Measurements from ENCODE around the gene SLC26A2. TPM values are rescaled to one million over a fixed set of nuclear protein-coding genes. Genes with fewer than 3 reads are reported as not detected.

Gene SLC26A2
- total and polyA plus RNA-seq, 12 donors, result 1.3 to 9.6 (median 5.4) TPM

DNA sequence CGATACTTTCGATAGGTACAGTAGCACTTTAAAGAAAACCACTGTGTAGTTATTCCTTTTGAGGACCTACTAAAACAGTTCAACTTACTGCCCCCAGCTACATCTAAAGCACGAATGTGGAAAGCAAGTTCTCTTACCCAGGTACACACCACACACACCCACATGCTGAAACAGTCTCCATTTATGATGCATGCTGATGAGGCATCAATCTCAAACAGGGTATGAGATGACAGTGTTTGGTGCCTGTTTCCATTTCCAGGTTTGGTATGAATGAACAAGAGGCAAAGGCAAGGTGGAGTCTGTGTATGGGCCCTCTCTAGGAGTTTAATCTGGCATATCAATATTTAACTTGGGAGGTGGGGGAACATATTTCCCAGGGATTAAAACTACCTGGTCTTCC, 53.9 kb downstream of the SLC26A2 start:
- 95 to 99% methylated on average over 3 of the region's 3 CpGs for WGBS, 2 donors
- intact Hi-C loops (cut with DNase I), result no loop called here
- TF ChIP-seq, protein P1, sequence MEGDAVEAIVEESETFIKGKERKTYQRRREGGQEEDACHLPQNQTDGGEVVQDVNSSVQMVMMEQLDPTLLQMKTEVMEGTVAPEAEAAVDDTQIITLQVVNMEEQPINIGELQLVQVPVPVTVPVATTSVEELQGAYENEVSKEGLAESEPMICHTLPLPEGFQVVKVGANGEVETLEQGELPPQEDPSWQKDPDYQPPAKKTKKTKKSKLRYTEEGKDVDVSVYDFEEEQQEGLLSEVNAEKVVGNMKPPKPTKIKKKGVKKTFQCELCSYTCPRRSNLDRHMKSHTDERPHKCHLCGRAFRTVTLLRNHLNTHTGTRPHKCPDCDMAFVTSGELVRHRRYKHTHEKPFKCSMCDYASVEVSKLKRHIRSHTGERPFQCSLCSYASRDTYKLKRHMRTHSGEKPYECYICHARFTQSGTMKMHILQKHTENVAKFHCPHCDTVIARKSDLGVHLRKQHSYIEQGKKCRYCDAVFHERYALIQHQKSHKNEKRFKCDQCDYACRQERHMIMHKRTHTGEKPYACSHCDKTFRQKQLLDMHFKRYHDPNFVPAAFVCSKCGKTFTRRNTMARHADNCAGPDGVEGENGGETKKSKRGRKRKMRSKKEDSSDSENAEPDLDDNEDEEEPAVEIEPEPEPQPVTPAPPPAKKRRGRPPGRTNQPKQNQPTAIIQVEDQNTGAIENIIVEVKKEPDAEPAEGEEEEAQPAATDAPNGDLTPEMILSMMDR (IDR thresholded peaks at IDR 0.05), result no peak
- ATAC-seq (no peak), DNase-seq (no peak)
- Histone ChIP-seq H3K9me3 (peaks cover 0 to 19% (median 3%) of the 10 kb centered on the region in 11 donors), H3K27me3 (no peaks in the 10 kb centered on the region), H3K4me1 (peaks cover 0 to 15% (median 6%) of the 10 kb centered on the region in 9 donors), H3K27ac (no peak overlapping the region), H3K4me3 (no peak overlapping the region), H3K36me3 (peaks cover 0 to 100% (median 70%) of the 10 kb centered on the region in 9 donors)

DNA sequence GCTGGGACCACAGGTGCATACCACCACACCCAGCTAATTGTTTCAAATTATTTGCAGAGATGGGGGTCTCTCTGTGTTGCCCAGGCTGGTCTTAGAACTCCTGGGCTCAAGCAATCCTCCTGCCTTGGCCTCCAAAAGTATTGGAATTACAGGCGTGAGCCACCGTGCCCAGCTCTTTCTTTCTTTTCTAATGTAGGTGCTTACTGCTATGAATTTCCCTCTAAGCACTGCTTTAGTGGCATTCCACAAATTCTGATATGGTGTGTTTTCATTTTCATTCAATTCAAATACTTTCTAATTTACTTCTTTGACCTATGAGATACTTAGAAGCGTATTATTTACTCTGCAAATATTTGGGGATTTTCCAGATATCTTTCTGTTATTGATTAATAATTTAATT, 54.9 kb downstream of the SLC26A2 start:
- no peak for DNase-seq
- TF ChIP-seq, protein P1 (IDR thresholded peaks at IDR 0.05), result no peak
- peaks cover 0 to 100% (median 67%) of the 10 kb centered on the region in 9 donors for H3K36me3 ChIP-seq
- H3K27ac ChIP-seq, result no peak overlapping the region
- intact Hi-C loops (cut with DNase I), result no loop called here
- no peak overlapping the region for H3K4me3 ChIP-seq
- 98 to 99% methylated on average over 3 of the region's 3 CpGs for WGBS, 2 donors
- peaks cover 0 to 14% (median 3%) of the 10 kb centered on the region in 9 donors for H3K4me1 ChIP-seq
- no peaks in the 10 kb centered on the region for H3K27me3 ChIP-seq
- peaks cover 0 to 19% (median 3%) of the 10 kb centered on the region in 11 donors for H3K9me3 ChIP-seq
- ATAC-seq, result no peak

DNA sequence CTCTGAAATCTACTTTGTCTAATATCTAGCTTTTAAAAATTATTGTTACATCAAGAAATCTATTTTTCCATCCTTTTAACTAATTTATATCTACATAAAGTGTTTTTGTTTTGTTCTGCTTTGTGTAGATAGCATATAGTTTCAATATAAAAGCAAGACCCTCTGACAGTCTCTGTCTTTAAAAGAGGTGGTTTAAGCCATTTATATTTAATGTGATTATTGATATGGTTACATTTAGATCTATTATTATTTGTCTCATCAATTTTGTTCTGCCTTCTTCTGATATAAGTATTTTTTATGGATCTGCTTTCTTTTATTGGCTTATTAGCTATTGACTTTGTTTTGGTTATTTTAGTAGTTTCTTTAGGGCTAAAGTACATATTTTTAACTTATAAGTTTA, 56.0 kb downstream of the SLC26A2 start:
- Histone ChIP-seq H3K4me3 (no peak overlapping the region), H3K27me3 (no peaks in the 10 kb centered on the region), H3K27ac (no peak overlapping the region), H3K9me3 (peaks cover 0 to 19% (median 3%) of the 10 kb centered on the region in 11 donors), H3K4me1 (peaks cover 0 to 22% (median 13%) of the 10 kb centered on the region in 9 donors), H3K36me3 (peaks cover 0 to 100% (median 72%) of the 10 kb centered on the region in 9 donors)
- TF ChIP-seq, protein P1 (IDR thresholded peaks at IDR 0.05), result no peak
- no peak for ATAC-seq
- intact Hi-C loops (cut with DNase I), result no loop called here
- DNase-seq, result no peak

DNA sequence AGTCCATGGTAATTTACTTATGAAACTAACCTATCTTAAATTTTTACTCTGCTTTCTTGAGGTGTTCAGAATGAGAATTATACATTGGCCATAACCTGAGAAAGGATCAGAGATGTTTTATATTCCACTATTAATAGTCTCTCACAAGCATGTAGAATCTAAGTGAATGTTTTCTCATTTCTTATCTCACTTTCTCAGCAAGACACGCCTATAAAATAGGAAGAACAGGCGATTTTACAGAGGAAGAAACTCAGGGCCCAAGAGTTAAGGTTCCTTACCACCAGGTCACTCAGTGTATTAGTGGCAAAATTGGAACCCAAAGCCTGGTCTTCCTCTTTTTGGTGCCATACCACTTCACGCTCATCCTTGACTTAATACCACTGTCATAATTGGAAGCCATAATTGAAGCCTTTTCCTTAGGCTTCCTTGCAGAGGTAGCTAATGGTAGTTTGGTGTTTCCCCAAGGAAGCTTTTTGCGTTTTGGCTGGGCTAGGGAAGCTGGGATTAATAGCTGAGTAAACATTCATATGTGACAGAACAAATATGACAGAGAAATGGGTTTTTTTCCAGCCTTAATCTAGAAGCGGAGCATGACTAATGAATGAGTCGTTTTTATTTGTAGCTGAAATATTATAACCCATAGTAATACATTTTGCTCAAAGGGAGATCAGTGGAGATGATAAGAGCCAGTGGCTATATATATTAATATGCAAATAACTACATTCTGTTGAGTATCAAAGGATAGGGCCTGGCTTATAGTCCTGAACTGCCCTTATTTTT, 56.9 kb downstream of the SLC26A2 start:
- no peak for ATAC-seq
- H3K9me3 ChIP-seq, result peaks cover 0 to 19% (median 3%) of the 10 kb centered on the region in 11 donors
- H3K4me3 ChIP-seq, result no peak overlapping the region
- no peaks in the 10 kb centered on the region for H3K27me3 ChIP-seq
- WGBS, 2 donors, result 88 to 90% methylated on average over 6 of the region's 6 CpGs
- H3K36me3 ChIP-seq, result peaks cover 0 to 100% (median 65%) of the 10 kb centered on the region in 9 donors
- DNase-seq, result no peak
- intact Hi-C loops (cut with DNase I), result no loop called here
- TF ChIP-seq, protein P1 (IDR thresholded peaks at IDR 0.05), result no peak
- H3K4me1 ChIP-seq, result peaks cover 2 to 31% (median 22%) of the 10 kb centered on the region in 9 donors
- no peak overlapping the region for H3K27ac ChIP-seq
